HEK293 (cell line): ENCODE measurements around the gene PRPF19.

Source experiments
- CTCF ChIA-PET: fragments of 350-600 bp; formaldehyde crosslinking; extraction: SDS; loops from one replicate; lab custom pipeline; 2021; ENCODE audit warnings: antibody characterized with exemption; lab: Yijun Ruan, JAX
- POLR2A ChIA-PET: fragments of 300-600 bp; formaldehyde crosslinking; extraction: SDS; loops from one replicate; lab custom pipeline; 2020; ENCODE audit warnings: antibody characterized with exemption, inconsistent platforms; lab: Yijun Ruan, JAX
- H3K27ac ChIP-seq: fragments of 200-500 bp; sonication (Bioruptor generic); 2 replicates; pipeline ENCODE4 v1.5.1; 2014; ENCODE audit warnings: low read depth, low read length, control low read depth, inconsistent platforms; ENCODE audit errors: extremely low read depth
- H3K36me3 ChIP-seq, 2 experiments: fragments of 200-500 bp in 1 of 2; sonication (Bioruptor generic) in 1 of 2; 1 replicate in 1 of 2; 2 replicates in 1 of 2; pipeline ENCODE4 v1.5.1; 2014 to 2017; ENCODE audit warnings: inconsistent platforms in 2 of 2, low read length in 2 of 2; ENCODE audit not compliant: control insufficient read depth in 2 of 2, insufficient read depth in 1 of 2
- H3K4me1 ChIP-seq: fragments of 200-500 bp; sonication (Bioruptor generic); 2 replicates; pipeline ENCODE4 v1.5.1; 2014; ENCODE audit warnings: mild to moderate bottlenecking, low read length, inconsistent platforms; ENCODE audit not compliant: control insufficient read depth, insufficient read depth
- H3K4me3 ChIP-seq: 2 replicates; pipeline ENCODE4 v1.5.1; 2011; ENCODE audit warnings: low read depth, mild to moderate bottlenecking, control low read depth, low read length, moderate library complexity
- H3K9me3 ChIP-seq: fragments of 200-500 bp; sonication (Bioruptor generic); 2 replicates; pipeline ENCODE4 v1.5.1; 2014; ENCODE audit warnings: low read depth, low read length, inconsistent platforms; ENCODE audit not compliant: control insufficient read depth, insufficient read depth
- GFI1B ChIP-seq: fragments of 450-650 bp; formaldehyde crosslinking; IDR thresholded peaks from 2 replicates; pipeline ENCODE4 v1.5.1; 2016; ENCODE audit warnings: missing biosample characterization, missing genetic modification characterization
- MEIS1 ChIP-seq: sonication (generic); formaldehyde crosslinking; IDR thresholded peaks from 2 replicates; pipeline ENCODE4 v1.8.1; 2022; ENCODE audit warnings: missing genetic modification reagents, mild to moderate bottlenecking, borderline replicate concordance
- OVOL3 ChIP-seq: fragments of 450-650 bp; formaldehyde crosslinking; IDR thresholded peaks from 2 replicates; pipeline ENCODE4 v1.5.1; 2016; ENCODE audit warnings: missing biosample characterization, missing genetic modification characterization
- SCRT2 ChIP-seq: fragments of 450-650 bp; formaldehyde crosslinking; IDR thresholded peaks from 2 replicates; pipeline ENCODE4 v1.5.1; 2016; ENCODE audit warnings: missing biosample characterization, missing genetic modification characterization
- TRIM28 ChIP-seq: IDR thresholded peaks from 2 replicates; pipeline ENCODE4 v1.6.1; 2011; ENCODE audit warnings: low read length, control low read depth, borderline replicate concordance
- ZFP69B ChIP-seq: fragments of 450-650 bp; formaldehyde crosslinking; IDR thresholded peaks from 2 replicates; pipeline ENCODE4 v1.5.1; 2016; ENCODE audit warnings: missing biosample characterization, missing genetic modification characterization
- ZNF112 ChIP-seq: fragments of 450-650 bp; formaldehyde crosslinking; IDR thresholded peaks from 2 replicates; pipeline ENCODE4 v1.5.0; 2017; ENCODE audit warnings: missing biosample characterization, missing genetic modification characterization
- ZNF335 ChIP-seq: fragments of 450-650 bp; formaldehyde crosslinking; conservative IDR thresholded peaks from 2 replicates; pipeline ENCODE4 v1.5.1; 2016; ENCODE audit warnings: missing biosample characterization, missing genetic modification characterization
- ZNF529 ChIP-seq: fragments of 450-650 bp; formaldehyde crosslinking; IDR thresholded peaks from 2 replicates; pipeline ENCODE4 v1.5.1; 2017; ENCODE audit warnings: missing genetic modification characterization, missing biosample characterization; ENCODE audit not compliant: insufficient replicate concordance
- ZNF555 ChIP-seq: fragments of 450-650 bp; formaldehyde crosslinking; conservative IDR thresholded peaks from 2 replicates; pipeline ENCODE4 v1.5.1; 2017; ENCODE audit warnings: missing biosample characterization, mild to moderate bottlenecking, missing genetic modification characterization, inconsistent platforms
- ZNF558 ChIP-seq: fragments of 450-650 bp; formaldehyde crosslinking; IDR thresholded peaks from 2 replicates; pipeline ENCODE4 v1.5.1; 2016; ENCODE audit warnings: missing biosample characterization, missing genetic modification characterization
- ZNF560 ChIP-seq: fragments of 450-650 bp; formaldehyde crosslinking; IDR thresholded peaks from 2 replicates; pipeline ENCODE4 v1.5.1; 2017; ENCODE audit warnings: missing biosample characterization, missing genetic modification characterization, borderline replicate concordance
- TF ChIP-seq, protein P1 (sequence below): fragments of 450-650 bp; formaldehyde crosslinking; IDR thresholded peaks from 2 replicates; pipeline ENCODE4 v1.5.1; 2016; ENCODE audit warnings: missing biosample characterization, missing genetic modification characterization
- TF ChIP-seq, protein P2 (sequence below): fragments of 450-650 bp; formaldehyde crosslinking; IDR thresholded peaks from 2 replicates; pipeline ENCODE4 v1.5.1; 2016; ENCODE audit warnings: missing biosample characterization, missing genetic modification characterization
- TF ChIP-seq, protein P3 (sequence below): fragments of 450-650 bp; formaldehyde crosslinking; IDR thresholded peaks from 2 replicates; pipeline ENCODE4 v1.5.1; 2016; ENCODE audit warnings: missing biosample characterization, missing genetic modification characterization

The PRPF19 gene

DNA sequence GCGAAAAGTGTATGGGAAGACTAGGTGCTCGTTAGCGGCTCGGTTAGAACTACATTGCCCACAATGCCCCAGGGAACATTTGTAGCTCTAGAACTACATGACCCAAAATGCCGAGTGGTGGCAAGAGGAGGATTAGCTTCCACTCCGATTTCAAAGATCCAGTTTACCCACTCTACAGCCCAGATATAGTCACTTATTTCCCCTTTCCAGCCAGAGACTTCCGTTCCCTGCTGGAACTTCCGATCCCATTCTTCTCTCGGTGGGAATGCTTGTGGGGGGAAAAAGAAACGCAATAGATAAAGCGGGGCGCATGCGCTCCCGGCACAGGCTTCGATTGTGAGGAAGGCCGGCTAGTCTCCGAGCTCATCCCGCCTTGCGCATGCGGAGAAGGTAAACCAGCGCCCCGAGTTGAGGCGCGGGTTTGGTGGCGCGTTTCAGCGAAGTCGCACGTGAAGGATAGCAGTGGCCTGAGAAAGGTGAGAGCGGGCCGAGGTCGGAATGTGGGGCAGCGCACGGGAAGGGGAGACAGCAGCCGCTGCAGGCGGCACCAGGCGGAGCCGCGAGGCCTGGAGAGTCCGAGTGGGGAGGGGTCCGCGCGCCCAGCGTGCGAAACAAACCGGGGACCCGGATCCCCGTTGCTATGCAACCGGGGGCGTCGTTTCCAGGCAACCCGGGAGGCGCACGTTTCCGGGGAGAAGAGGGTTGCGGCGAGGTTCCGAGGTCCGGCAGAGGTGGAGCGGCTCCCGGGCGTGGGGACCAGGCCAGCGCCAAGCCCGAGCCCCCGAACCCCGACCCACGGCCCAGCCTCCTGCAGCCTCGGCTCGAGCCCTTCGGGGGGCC lies 7.6 kb upstream of the PRPF19 start, which contains the start of gene TMEM109 (continued):
- TF ChIP-seq ZNF529 (tag by site-specific recombination), result no peak
- no peak for TF ChIP-seq ZNF112 (tag by site-specific recombination)
- no peak for TF ChIP-seq TRIM28
- 0 out of 2 replicates have a peak, but pooled peaks have one; percentile 11 for TF ChIP-seq ZFP69B (tag by site-specific recombination)
- TF ChIP-seq, protein P1, sequence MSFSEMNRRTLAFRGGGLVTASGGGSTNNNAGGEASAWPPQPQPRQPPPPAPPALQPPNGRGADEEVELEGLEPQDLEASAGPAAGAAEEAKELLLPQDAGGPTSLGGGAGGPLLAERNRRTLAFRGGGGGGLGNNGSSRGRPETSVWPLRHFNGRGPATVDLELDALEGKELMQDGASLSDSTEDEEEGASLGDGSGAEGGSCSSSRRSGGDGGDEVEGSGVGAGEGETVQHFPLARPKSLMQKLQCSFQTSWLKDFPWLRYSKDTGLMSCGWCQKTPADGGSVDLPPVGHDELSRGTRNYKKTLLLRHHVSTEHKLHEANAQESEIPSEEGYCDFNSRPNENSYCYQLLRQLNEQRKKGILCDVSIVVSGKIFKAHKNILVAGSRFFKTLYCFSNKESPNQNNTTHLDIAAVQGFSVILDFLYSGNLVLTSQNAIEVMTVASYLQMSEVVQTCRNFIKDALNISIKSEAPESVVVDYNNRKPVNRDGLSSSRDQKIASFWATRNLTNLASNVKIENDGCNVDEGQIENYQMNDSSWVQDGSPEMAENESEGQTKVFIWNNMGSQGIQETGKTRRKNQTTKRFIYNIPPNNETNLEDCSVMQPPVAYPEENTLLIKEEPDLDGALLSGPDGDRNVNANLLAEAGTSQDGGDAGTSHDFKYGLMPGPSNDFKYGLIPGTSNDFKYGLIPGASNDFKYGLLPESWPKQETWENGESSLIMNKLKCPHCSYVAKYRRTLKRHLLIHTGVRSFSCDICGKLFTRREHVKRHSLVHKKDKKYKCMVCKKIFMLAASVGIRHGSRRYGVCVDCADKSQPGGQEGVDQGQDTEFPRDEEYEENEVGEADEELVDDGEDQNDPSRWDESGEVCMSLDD (tag by site-specific recombination), result peak; percentile 84
- no peak for TF ChIP-seq GFI1B (tag by site-specific recombination)
- TF ChIP-seq ZNF560, result no peak
- no peak for TF ChIP-seq MEIS1 (CRISPR knock-in tag)
- TF ChIP-seq ZNF335 (tag by site-specific recombination), result peak; percentile 91
- TF ChIP-seq, protein P2, sequence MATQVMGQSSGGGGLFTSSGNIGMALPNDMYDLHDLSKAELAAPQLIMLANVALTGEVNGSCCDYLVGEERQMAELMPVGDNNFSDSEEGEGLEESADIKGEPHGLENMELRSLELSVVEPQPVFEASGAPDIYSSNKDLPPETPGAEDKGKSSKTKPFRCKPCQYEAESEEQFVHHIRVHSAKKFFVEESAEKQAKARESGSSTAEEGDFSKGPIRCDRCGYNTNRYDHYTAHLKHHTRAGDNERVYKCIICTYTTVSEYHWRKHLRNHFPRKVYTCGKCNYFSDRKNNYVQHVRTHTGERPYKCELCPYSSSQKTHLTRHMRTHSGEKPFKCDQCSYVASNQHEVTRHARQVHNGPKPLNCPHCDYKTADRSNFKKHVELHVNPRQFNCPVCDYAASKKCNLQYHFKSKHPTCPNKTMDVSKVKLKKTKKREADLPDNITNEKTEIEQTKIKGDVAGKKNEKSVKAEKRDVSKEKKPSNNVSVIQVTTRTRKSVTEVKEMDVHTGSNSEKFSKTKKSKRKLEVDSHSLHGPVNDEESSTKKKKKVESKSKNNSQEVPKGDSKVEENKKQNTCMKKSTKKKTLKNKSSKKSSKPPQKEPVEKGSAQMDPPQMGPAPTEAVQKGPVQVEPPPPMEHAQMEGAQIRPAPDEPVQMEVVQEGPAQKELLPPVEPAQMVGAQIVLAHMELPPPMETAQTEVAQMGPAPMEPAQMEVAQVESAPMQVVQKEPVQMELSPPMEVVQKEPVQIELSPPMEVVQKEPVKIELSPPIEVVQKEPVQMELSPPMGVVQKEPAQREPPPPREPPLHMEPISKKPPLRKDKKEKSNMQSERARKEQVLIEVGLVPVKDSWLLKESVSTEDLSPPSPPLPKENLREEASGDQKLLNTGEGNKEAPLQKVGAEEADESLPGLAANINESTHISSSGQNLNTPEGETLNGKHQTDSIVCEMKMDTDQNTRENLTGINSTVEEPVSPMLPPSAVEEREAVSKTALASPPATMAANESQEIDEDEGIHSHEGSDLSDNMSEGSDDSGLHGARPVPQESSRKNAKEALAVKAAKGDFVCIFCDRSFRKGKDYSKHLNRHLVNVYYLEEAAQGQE, result no peak
- no peak for TF ChIP-seq ZNF558 (tag by site-specific recombination)

DNA sequence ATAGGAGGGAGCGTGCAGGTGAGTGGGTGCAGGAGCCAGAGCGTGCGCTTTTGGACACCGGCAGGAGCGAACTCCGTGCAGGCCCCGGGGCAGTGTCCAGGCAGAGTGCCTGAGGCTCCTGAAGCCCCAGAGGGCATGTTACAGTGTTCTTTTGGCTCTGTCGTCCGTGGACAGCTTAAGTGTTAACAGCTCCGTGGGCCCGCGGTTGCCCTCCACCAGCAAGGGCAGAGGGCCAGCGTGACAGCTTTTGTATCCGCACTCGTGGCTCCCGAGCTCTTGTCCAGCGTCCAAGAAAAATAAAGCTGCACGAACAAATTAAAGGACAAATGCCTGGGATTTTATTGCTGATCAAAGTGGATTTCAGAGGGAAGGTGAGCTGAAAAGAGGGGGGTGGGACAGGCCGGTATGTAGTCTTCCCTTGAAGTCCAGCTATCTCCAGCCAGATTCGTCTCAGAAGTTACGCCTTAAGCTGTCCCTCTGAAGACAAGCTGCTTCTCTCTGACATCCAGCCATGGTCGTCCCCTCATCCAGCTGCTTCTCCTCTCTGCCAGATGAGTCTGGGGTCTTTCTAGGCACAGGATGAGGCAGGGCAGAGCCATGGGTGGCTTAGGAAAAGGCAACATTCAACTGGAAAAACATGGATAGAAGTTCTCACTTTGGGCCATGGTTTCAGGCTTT lies 6.6 kb upstream of the PRPF19 start:
- CTCF ChIA-PET, result interaction anchor here (0.7 to 6.2 kb wide), 5 partner anchors 13 to 82 kb away, joined by 3 to 30 read pairs (median 5); no protein-coding TSS in a partner anchor
- TF ChIP-seq, protein P3, sequence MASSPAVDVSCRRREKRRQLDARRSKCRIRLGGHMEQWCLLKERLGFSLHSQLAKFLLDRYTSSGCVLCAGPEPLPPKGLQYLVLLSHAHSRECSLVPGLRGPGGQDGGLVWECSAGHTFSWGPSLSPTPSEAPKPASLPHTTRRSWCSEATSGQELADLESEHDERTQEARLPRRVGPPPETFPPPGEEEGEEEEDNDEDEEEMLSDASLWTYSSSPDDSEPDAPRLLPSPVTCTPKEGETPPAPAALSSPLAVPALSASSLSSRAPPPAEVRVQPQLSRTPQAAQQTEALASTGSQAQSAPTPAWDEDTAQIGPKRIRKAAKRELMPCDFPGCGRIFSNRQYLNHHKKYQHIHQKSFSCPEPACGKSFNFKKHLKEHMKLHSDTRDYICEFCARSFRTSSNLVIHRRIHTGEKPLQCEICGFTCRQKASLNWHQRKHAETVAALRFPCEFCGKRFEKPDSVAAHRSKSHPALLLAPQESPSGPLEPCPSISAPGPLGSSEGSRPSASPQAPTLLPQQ, result 0 out of 2 replicates have a peak, but pooled peaks have one; percentile 39
- no peak for TF ChIP-seq ZNF555
- no peak for TF ChIP-seq SCRT2 (tag by site-specific recombination)
- no peak for TF ChIP-seq OVOL3 (tag by site-specific recombination)
- H3K36me3 ChIP-seq, result peaks cover 0 to 13% of the 10 kb centered on the region in 2 experiments; a peak in 1 of 3 replicates
- POLR2A ChIA-PET, result interaction anchor here (0.8 to 4.0 kb wide), 13 partner anchors 8 to 479 kb away, joined by 3 to 36 read pairs (median 4); partner anchors contain the start of genes CYB561A3, PRPF19, TMEM132A and TMEM138
- H3K9me3 ChIP-seq, result no peaks in the 10 kb centered on the region
- no peak overlapping the region for H3K4me3 ChIP-seq
- H3K27ac ChIP-seq, result no peak overlapping the region
- H3K4me1 ChIP-seq, result no peaks in the 10 kb centered on the region
